NCI-H2196 (cell line): Measurements from ENCODE around the gene CACTIN.
"Not testable (repeated sequence)": the region's sequence is repeated elsewhere in the genome, so short reads cannot be mapped to it uniquely, and the experiment has no call there.

ENCODE experiments used
- DNase-seq: peaks from one replicate; lab custom pipeline; 2025; ENCODE audit not compliant: unreplicated experiment; lab: John Stamatoyannopoulos, UW

The CACTIN gene

GRCh38 chr19:3663838-3664237, 37.2 kb upstream of the CACTIN start:
- DNase-seq, result no peak

- no peak for DNase-seq
These were observed 35.0 kb upstream of the CACTIN start for GRCh38 chr19:3661284-3662238.

GRCh38 chr19:3660493-3661219, 34.1 kb upstream of the CACTIN start:
- no peak for DNase-seq

GRCh38 chr19:3659746-3660112, 33.1 kb upstream of the CACTIN start:
- DNase-seq, result no peak

- no peak for DNase-seq
These were observed 32.5 kb upstream of the CACTIN start for GRCh38 chr19:3658870-3659745.

GRCh38 chr19:3658004-3658869, 31.6 kb upstream of the CACTIN start:
- DNase-seq, result no peak

GRCh38 chr19:3657395-3657769, 30.8 kb upstream of the CACTIN start:
- no peak for DNase-seq

- DNase-seq, result no peak
These were observed 30.3 kb upstream of the CACTIN start for GRCh38 chr19:3656747-3657394.

GRCh38 chr19:3656073-3656746, 29.6 kb upstream of the CACTIN start:
- DNase-seq, result no peak

- no peak for DNase-seq
These were observed 28.9 kb upstream of the CACTIN start for GRCh38 chr19:3655402-3656072.

GRCh38 chr19:3653865-3654513, 27.4 kb upstream of the CACTIN start:
- no peak for DNase-seq

- DNase-seq, result no peak
These were observed 26.6 kb upstream of the CACTIN start for GRCh38 chr19:3653081-3653795.

- DNase-seq, result no peak
These were observed 25.8 kb upstream of the CACTIN start for GRCh38 chr19:3652422-3652821.

- DNase-seq, result no peak
These were observed 25.1 kb upstream of the CACTIN start for GRCh38 chr19:3651684-3652083.

- DNase-seq, result no peak
These were observed 23.3 kb upstream of the CACTIN start for GRCh38 chr19:3649888-3650287.

- DNase-seq, result no peak
These were observed 21.7 kb upstream of the CACTIN start for GRCh38 chr19:3648037-3648905.

- not testable (repeated sequence) for DNase-seq
These were observed 20.5 kb upstream of the CACTIN start for GRCh38 chr19:3647102-3647501.
